NCI-H2227 (cell line): Measurements from ENCODE around the gene RAB25.

Experiments used
- DNase-seq: peaks from one replicate; lab custom pipeline; 2025; ENCODE audit not compliant: unreplicated experiment; lab: John Stamatoyannopoulos, UW

Gene RAB25

GRCh38 chr1:156100205-156100995 is 39.4 kb downstream of the RAB25 start:
- DNase-seq = no peak

GRCh38 chr1:156101880-156102279 is 40.9 kb downstream of the RAB25 start:
- DNase-seq = no peak

GRCh38 chr1:156102633-156103511 is 41.9 kb downstream of the RAB25 start:
- DNase-seq = no peak

- DNase-seq = no peak
Measured at GRCh38 chr1:156103521-156103947, 42.6 kb downstream of the RAB25 start.

- peak; percentile 92 for DNase-seq
Measured at GRCh38 chr1:156104065-156104810, 43.3 kb downstream of the RAB25 start.

- DNase-seq = no peak
Measured at GRCh38 chr1:156104861-156105832, 44.2 kb downstream of the RAB25 start.

GRCh38 chr1:156106624-156107488 is 45.9 kb downstream of the RAB25 start:
- no peak for DNase-seq

- DNase-seq = no peak
Measured at GRCh38 chr1:156108057-156108456, 47.1 kb downstream of the RAB25 start.

GRCh38 chr1:156108664-156109241 is 47.8 kb downstream of the RAB25 start:
- DNase-seq = peak; percentile 19

GRCh38 chr1:156110252-156110651 is 49.3 kb downstream of the RAB25 start:
- DNase-seq = no peak

GRCh38 chr1:156111355-156111962 is 50.5 kb downstream of the RAB25 start:
- DNase-seq = no peak

GRCh38 chr1:156112276-156113137 is 51.5 kb downstream of the RAB25 start:
- DNase-seq = no peak

- no peak for DNase-seq
Measured at GRCh38 chr1:156113282-156113950, 52.5 kb downstream of the RAB25 start.

GRCh38 chr1:156114101-156114918 is 53.4 kb downstream of the RAB25 start, which contains the start of gene LMNA:
LMNA (plus strand) TSS chr1:156114711; CDS start chr1:156114919, 208 bp downstream.
- DNase-seq = peak; percentile 82

GRCh38 chr1:156114919-156115513 is 54.1 kb downstream of the RAB25 start:
- no peak for DNase-seq
